ENCODE results near the gene ANXA11.
"Not testable (repeated sequence)": the region's sequence is repeated elsewhere in the genome, so short reads cannot be mapped to it uniquely, and the experiment has no call there.

ANXA11 gene

DNA sequence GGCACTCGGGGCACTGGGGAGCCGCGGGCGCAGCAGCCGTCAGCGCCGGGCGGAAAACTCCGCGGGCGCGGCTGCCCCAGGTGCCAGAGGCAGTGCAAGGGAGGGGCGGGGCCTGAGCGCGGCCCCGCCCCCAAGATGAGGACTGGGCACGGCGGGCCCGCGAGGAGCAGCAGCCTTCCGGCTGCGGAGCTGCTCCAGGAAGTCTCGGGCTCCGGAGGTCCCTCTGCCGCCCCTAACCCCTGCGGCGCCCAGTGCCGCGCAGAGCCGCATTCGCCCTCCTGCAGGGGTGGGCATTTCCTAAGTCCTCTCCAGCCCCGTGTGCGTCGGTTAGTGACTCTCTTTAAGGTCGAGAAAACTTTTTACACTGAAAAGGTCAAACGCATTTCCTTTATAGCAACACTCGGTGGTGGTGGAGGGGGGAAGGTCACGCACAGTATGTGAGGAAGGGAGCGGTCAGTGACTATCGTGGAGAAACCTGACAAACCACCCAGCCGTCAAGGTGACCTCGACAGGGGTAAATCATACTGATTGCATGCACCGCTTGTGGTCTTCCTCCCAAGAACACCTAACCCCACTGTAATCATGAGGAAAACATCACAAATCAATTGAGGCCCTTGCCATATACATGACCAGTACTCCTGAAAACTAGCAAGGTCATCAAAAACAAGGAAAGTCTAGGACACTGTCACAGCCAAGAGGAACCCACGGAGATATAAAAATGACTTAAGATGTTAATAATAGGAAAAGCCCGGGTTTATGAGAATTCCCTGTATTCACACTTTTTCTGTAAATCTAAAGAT, at the start of gene ANXA11:
Gene ANXA11 (minus strand): TSS at position 61 of the 800 bp plus-strand sequence. CDS start 32,676 bp downstream, outside the sequence.
- Histone ChIP-seq H3K36me3 (ENCODE audit: control insufficient read depth, low read depth, low read length) (no peaks in the 10 kb centered on the region), H3K27me3 (ENCODE audit: control insufficient read depth, insufficient read depth, low read length) (peaks cover 33% of the 10 kb centered on the region), H3K4me1 (ENCODE audit: control insufficient read depth, low read depth, low read length) (peaks cover 29% of the 10 kb centered on the region), H3K9ac (ENCODE audit: low read length) (peak within 1 kb of the TSS; percentile 27), H3K4me3 (ENCODE audit: low read length) (peak within 1 kb of the TSS; percentile 73), H3K27ac (ENCODE audit: low read length) (no peak within 1 kb of the TSS), H3K9me3 (ENCODE audit: control insufficient read depth, low read depth, low read length) (no peaks in the 10 kb centered on the region)

DNA sequence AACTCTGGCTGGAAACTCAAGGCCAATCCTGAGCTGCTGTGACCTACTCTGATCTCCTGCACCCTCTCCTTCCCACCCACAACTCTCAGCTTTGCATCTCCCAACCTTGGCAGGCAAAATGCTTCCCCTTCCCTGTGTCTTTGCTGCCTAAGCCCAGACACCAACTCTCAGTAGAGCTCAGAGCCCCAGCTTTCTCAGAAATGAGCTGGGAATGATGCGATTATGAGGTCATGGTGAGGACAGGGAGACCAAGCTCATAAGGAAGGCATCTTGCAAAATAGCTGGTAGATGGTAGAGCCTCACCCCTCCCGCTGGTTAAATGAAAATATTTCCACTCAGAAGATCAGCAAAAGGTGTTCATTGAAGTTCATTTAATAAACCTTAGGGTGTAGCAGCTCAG, 49.4 kb upstream of the ANXA11 start:
- H3K36me3 ChIP-seq (ENCODE audit: control insufficient read depth, low read depth, low read length); H3K27me3 ChIP-seq (ENCODE audit: control insufficient read depth, insufficient read depth, low read length); H3K27ac ChIP-seq (ENCODE audit: low read length); H3K9ac ChIP-seq (ENCODE audit: low read length); H3K4me3 ChIP-seq (ENCODE audit: low read length); H3K4me1 ChIP-seq (ENCODE audit: control insufficient read depth, low read depth, low read length); H3K9me3 ChIP-seq (ENCODE audit: control insufficient read depth, low read depth, low read length): not testable (repeated sequence)

DNA sequence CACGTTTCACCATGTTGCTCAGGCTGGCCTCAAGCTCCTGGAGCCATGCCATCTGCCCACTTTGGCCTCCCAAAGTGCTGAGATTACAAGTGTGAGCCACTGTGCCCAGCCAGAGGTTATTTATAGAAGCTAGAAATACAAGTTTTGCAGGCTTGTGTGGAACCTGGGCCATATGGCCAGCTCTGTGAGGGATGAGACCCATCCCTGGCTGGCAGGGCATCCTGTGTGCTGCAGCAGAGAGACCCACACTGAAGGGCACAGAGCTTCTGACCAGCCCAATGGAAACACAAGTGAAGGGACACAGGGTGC, 48.6 kb upstream of the ANXA11 start:
- not testable (repeated sequence) for H3K27me3 ChIP-seq (ENCODE audit: control insufficient read depth, insufficient read depth, low read length); H3K9ac ChIP-seq (ENCODE audit: low read length); H3K36me3 ChIP-seq (ENCODE audit: control insufficient read depth, low read depth, low read length); H3K4me1 ChIP-seq (ENCODE audit: control insufficient read depth, low read depth, low read length); H3K4me3 ChIP-seq (ENCODE audit: low read length); H3K27ac ChIP-seq (ENCODE audit: low read length); H3K9me3 ChIP-seq (ENCODE audit: control insufficient read depth, low read depth, low read length)

- no peaks in the 10 kb centered on the region for H3K27me3 ChIP-seq (ENCODE audit: control insufficient read depth, insufficient read depth, low read length)
- H3K9ac ChIP-seq (ENCODE audit: low read length) = no peak overlapping the region
- H3K36me3 ChIP-seq (ENCODE audit: control insufficient read depth, low read depth, low read length) = no peaks in the 10 kb centered on the region
- no peaks in the 10 kb centered on the region for H3K4me1 ChIP-seq (ENCODE audit: control insufficient read depth, low read depth, low read length)
- no peak overlapping the region for H3K4me3 ChIP-seq (ENCODE audit: low read length)
- H3K27ac ChIP-seq (ENCODE audit: low read length) = no peak overlapping the region
- H3K9me3 ChIP-seq (ENCODE audit: control insufficient read depth, low read depth, low read length) = no peaks in the 10 kb centered on the region
Measured at GRCh38 chr10:80253266-80253962, 48.1 kb upstream of the ANXA11 start.

GRCh38 chr10:80252296-80252887, 47.1 kb upstream of the ANXA11 start:
- H3K9ac ChIP-seq (ENCODE audit: low read length) = no peak overlapping the region
- no peaks in the 10 kb centered on the region for H3K4me1 ChIP-seq (ENCODE audit: control insufficient read depth, low read depth, low read length)
- no peak overlapping the region for H3K27ac ChIP-seq (ENCODE audit: low read length)
- no peak overlapping the region for H3K4me3 ChIP-seq (ENCODE audit: low read length)
- no peaks in the 10 kb centered on the region for H3K27me3 ChIP-seq (ENCODE audit: control insufficient read depth, insufficient read depth, low read length)
- no peaks in the 10 kb centered on the region for H3K9me3 ChIP-seq (ENCODE audit: control insufficient read depth, low read depth, low read length)
- H3K36me3 ChIP-seq (ENCODE audit: control insufficient read depth, low read depth, low read length) = no peaks in the 10 kb centered on the region

GRCh38 chr10:80251703-80252280, 46.5 kb upstream of the ANXA11 start:
- H3K9ac ChIP-seq (ENCODE audit: low read length); H3K27ac ChIP-seq (ENCODE audit: low read length); H3K27me3 ChIP-seq (ENCODE audit: control insufficient read depth, insufficient read depth, low read length); H3K36me3 ChIP-seq (ENCODE audit: control insufficient read depth, low read depth, low read length); H3K9me3 ChIP-seq (ENCODE audit: control insufficient read depth, low read depth, low read length); H3K4me3 ChIP-seq (ENCODE audit: low read length); H3K4me1 ChIP-seq (ENCODE audit: control insufficient read depth, low read depth, low read length): not testable (repeated sequence)

DNA sequence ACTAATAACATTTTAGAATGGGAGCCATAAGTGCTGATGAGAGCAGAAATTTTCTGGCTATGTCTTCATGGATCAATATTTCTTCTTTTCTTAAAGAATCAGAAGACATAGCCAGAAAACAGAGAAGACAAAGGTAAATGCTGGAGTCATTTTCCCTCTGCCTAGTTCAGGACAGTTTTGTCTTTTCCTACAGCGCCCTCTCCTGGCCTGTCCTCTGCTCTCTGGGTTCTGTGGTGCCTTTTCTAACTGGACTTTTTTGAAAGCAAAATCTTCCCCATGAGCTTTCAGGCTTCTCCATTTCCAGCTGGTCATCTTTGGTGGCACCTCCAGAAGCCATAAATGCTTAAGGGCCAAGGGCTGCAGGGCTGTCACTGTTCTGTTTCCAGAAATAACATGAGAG, 45.1 kb upstream of the ANXA11 start:
- not testable (repeated sequence) for H3K4me3 ChIP-seq (ENCODE audit: low read length); H3K36me3 ChIP-seq (ENCODE audit: control insufficient read depth, low read depth, low read length); H3K27me3 ChIP-seq (ENCODE audit: control insufficient read depth, insufficient read depth, low read length); H3K4me1 ChIP-seq (ENCODE audit: control insufficient read depth, low read depth, low read length); H3K9me3 ChIP-seq (ENCODE audit: control insufficient read depth, low read depth, low read length); H3K9ac ChIP-seq (ENCODE audit: low read length); H3K27ac ChIP-seq (ENCODE audit: low read length)

DNA sequence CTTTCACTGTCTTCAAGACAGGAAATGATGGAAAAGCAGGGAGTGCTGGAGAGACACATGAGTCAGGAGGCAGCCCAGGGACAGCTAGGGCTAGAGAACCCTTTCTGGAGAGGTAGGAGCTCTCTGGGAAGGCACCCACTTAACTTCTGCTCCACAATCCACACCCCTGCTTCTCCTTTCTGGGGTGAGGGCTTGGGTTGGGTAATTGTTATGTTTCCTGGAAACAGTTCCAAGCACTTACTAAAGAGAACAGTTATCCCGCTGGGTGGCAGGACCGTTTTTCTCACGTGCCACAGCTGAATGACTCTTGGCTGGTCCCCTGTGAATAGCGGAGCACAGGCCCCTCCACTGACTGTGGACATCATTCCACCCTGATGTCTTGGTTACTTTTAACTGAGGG, 44.6 kb upstream of the ANXA11 start:
- not testable (repeated sequence) for H3K36me3 ChIP-seq (ENCODE audit: control insufficient read depth, low read depth, low read length); H3K4me1 ChIP-seq (ENCODE audit: control insufficient read depth, low read depth, low read length); H3K4me3 ChIP-seq (ENCODE audit: low read length); H3K9ac ChIP-seq (ENCODE audit: low read length); H3K27me3 ChIP-seq (ENCODE audit: control insufficient read depth, insufficient read depth, low read length); H3K27ac ChIP-seq (ENCODE audit: low read length); H3K9me3 ChIP-seq (ENCODE audit: control insufficient read depth, low read depth, low read length)

- not testable (repeated sequence) for H3K36me3 ChIP-seq (ENCODE audit: control insufficient read depth, low read depth, low read length); H3K4me1 ChIP-seq (ENCODE audit: control insufficient read depth, low read depth, low read length); H3K9me3 ChIP-seq (ENCODE audit: control insufficient read depth, low read depth, low read length); H3K4me3 ChIP-seq (ENCODE audit: low read length); H3K9ac ChIP-seq (ENCODE audit: low read length); H3K27me3 ChIP-seq (ENCODE audit: control insufficient read depth, insufficient read depth, low read length); H3K27ac ChIP-seq (ENCODE audit: low read length)
Measured at GRCh38 chr10:80247611-80248010, 42.3 kb upstream of the ANXA11 start.

- H3K27me3 ChIP-seq (ENCODE audit: control insufficient read depth, insufficient read depth, low read length); H3K4me3 ChIP-seq (ENCODE audit: low read length); H3K9me3 ChIP-seq (ENCODE audit: control insufficient read depth, low read depth, low read length); H3K9ac ChIP-seq (ENCODE audit: low read length); H3K4me1 ChIP-seq (ENCODE audit: control insufficient read depth, low read depth, low read length); H3K36me3 ChIP-seq (ENCODE audit: control insufficient read depth, low read depth, low read length); H3K27ac ChIP-seq (ENCODE audit: low read length): not testable (repeated sequence)
Measured at GRCh38 chr10:80244371-80244770, 39.0 kb upstream of the ANXA11 start.

DNA sequence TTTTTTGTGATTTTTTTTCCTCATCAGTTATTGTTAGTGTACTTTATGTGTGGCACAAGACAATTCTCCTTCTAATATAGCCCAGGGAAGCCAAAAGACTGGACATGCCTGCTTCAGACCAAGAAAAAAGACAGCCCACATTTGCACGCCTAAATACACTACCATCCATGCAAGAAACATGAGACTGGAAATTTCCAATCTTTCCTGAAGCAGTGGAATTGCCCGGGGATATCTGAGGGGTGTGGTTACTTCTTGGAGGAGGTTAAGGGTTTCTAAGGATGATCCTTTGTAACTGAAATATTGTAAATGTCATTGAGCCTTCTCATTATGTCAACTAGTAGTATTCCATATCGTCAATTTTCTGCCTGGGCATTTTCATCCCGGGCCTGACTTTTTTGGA, 37.0 kb upstream of the ANXA11 start:
- not testable (repeated sequence) for H3K4me1 ChIP-seq (ENCODE audit: control insufficient read depth, low read depth, low read length); H3K4me3 ChIP-seq (ENCODE audit: low read length); H3K27me3 ChIP-seq (ENCODE audit: control insufficient read depth, insufficient read depth, low read length); H3K27ac ChIP-seq (ENCODE audit: low read length); H3K36me3 ChIP-seq (ENCODE audit: control insufficient read depth, low read depth, low read length); H3K9me3 ChIP-seq (ENCODE audit: control insufficient read depth, low read depth, low read length); H3K9ac ChIP-seq (ENCODE audit: low read length)

DNA sequence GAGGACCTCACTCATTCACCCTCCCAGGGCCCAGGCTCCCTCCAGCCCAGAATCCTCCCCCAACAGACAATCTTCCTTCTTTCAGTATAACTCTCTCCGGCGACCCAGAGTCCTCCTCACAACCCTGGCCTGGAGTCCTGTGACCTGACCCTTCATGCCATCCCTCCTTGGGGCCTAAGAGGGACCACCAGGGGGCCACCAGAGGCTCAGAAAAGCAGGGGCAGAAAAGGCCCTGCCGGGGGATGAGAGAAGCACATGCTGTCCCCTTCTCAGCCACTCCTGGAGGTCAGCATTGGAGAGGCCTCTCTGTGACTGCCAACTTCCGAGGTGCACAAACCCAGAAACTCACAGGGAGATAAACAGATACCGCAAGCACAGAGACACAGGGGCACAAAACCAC, 31.1 kb upstream of the ANXA11 start:
- H3K36me3 ChIP-seq (ENCODE audit: control insufficient read depth, low read depth, low read length); H3K9me3 ChIP-seq (ENCODE audit: control insufficient read depth, low read depth, low read length); H3K4me1 ChIP-seq (ENCODE audit: control insufficient read depth, low read depth, low read length); H3K27me3 ChIP-seq (ENCODE audit: control insufficient read depth, insufficient read depth, low read length); H3K4me3 ChIP-seq (ENCODE audit: low read length); H3K9ac ChIP-seq (ENCODE audit: low read length); H3K27ac ChIP-seq (ENCODE audit: low read length): not testable (repeated sequence)
